Prostate gland (tissue), 2 donors: ENCODE results near the gene UGT2B7. TPM values are rescaled to one million over a fixed set of nuclear protein-coding genes. Genes with fewer than 3 reads are reported as not detected.

Experiments used
- DNase-seq: peaks from one replicate; pipeline ENCODE4 v3.0.0-alpha.2; 2019; ENCODE audit warnings: low spot score
- H3K27ac ChIP-seq, 2 donors: fragments of 200-600 bp; sonication (generic); 2 replicates each; pipeline ENCODE4 v1.5.1; 2017 to 2019
- H3K27me3 ChIP-seq: fragments of 200-600 bp; sonication (generic); replicated peaks from 2 replicates; pipeline ENCODE4 v1.5.1; 2019; ENCODE audit not compliant: insufficient read depth
- H3K36me3 ChIP-seq, 2 donors: fragments of 200-600 bp; sonication (generic); 1 replicate in 1 of 2; 2 replicates in 1 of 2; pipeline versions ENCODE4 v1.5.1 to v1.8.1; 2017 to 2019
- H3K4me1 ChIP-seq: fragments of 200-600 bp; sonication (generic); replicated peaks from 2 replicates; pipeline ENCODE4 v1.5.1; 2019
- H3K4me3 ChIP-seq, 2 donors: fragments of 200-600 bp; sonication (generic); 2 replicates each; pipeline ENCODE4 v1.5.1; 2017 to 2019
- H3K9me3 ChIP-seq: fragments of 200-600 bp; sonication (generic); 2 replicates; pipeline ENCODE4 v1.5.1; 2017
- POLR2A ChIP-seq: fragments of 450-650 bp; IDR thresholded peaks from one replicate; pipeline ENCODE4 v1.6.1; 2016; ENCODE audit warnings: antibody characterized with exemption, mild to moderate bottlenecking
- POLR2AphosphoS5 ChIP-seq: sonication (generic); formaldehyde crosslinking; IDR thresholded peaks from one replicate; pipeline ENCODE4 v1.6.1; 2017; ENCODE audit warnings: antibody characterized with exemption
- WGBS: methylation state at CpG from one replicate; pipeline ENCODE4 v1.1.5; 2018; 5-methylcytosine and 5-hydroxymethylcytosine counted together
- intact Hi-C: fragments of 100-400 bp; cut with DNase I; formaldehyde crosslinking; loops from one replicate; pipeline ENCODE4 v1.14.2; 2022
- total RNA-seq, 2 donors: library from RNA; depleted of rRNA; stranded (reverse); fragments of >200 nt; gene quantifications; one replicate each; pipeline ENCODE4 v1.1.0, GENCODE V29; 2016
- TF ChIP-seq, protein P1 (sequence below), 4 experiments: fragments of 200-600 bp in 2 of 4; fragments of 450-650 bp in 2 of 4; sonication (generic) in 2 of 4; IDR thresholded peaks; 1 replicate in 3 of 4; 2 replicates in 1 of 4; pipeline ENCODE4 v1.5.1; 2016 to 2019; ENCODE audit warnings: antibody characterized with exemption in 4 of 4, mild to moderate bottlenecking in 2 of 4, moderate library complexity in 2 of 4

Gene UGT2B7
- total RNA-seq, 2 donors from 2014 or later, result not detected

DNA sequence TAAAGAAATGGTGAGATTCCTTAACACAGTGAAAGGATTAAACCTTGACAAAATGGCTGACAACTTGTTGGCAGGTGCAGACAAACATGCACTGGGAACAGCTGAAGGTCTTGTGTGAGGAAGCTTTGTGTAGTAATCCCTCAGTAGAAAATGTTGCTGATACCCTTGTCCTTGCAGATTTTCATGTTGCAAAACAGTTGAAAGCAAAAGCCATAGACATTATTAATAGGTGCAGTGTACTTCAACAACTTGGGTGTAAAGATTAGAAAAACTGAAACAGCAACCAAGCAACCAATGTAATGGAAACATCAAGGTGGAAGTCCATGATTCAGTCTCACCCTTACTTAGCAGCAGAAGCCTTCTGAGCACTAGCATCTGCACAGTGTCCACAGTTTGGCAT lies 29.8 kb downstream of the UGT2B7 start:
- TF ChIP-seq POLR2A (no peak), POLR2AphosphoS5 (no peak)
- TF ChIP-seq, protein P1, sequence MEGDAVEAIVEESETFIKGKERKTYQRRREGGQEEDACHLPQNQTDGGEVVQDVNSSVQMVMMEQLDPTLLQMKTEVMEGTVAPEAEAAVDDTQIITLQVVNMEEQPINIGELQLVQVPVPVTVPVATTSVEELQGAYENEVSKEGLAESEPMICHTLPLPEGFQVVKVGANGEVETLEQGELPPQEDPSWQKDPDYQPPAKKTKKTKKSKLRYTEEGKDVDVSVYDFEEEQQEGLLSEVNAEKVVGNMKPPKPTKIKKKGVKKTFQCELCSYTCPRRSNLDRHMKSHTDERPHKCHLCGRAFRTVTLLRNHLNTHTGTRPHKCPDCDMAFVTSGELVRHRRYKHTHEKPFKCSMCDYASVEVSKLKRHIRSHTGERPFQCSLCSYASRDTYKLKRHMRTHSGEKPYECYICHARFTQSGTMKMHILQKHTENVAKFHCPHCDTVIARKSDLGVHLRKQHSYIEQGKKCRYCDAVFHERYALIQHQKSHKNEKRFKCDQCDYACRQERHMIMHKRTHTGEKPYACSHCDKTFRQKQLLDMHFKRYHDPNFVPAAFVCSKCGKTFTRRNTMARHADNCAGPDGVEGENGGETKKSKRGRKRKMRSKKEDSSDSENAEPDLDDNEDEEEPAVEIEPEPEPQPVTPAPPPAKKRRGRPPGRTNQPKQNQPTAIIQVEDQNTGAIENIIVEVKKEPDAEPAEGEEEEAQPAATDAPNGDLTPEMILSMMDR (IDR thresholded peaks at IDR 0.05), result no peak
- H3K27me3 ChIP-seq, result no peaks in the 10 kb centered on the region
- H3K4me1 ChIP-seq, result no peaks in the 10 kb centered on the region
- H3K36me3 ChIP-seq, result no peaks in the 10 kb centered on the region
- intact Hi-C loops, result no loop called here
- no peak overlapping the region for H3K4me3 ChIP-seq
- H3K9me3 ChIP-seq, result no peaks in the 10 kb centered on the region
- DNase-seq, result no peak
- no peak overlapping the region for H3K27ac ChIP-seq

DNA sequence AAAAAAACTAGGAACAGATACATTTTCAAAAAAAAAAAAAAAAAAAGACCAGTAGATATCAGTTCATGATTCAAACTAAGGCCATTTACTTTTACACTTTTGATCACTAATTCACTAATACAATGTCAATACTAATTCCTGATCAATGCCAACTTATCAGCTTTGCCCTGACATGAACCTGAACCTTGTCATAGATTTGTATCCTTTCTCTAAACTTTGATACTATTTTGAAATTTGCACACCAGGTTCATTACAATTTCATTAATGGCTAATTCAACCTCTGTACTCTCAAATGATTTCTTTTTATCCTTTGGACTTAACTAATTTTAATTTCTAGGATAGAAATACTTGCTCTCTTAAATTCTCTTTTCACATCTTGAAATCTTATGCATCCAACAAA lies 37.7 kb downstream of the UGT2B7 start:
- Histone ChIP-seq H3K4me1 (no peaks in the 10 kb centered on the region), H3K9me3 (no peaks in the 10 kb centered on the region), H3K27ac (no peak overlapping the region), H3K36me3 (no peaks in the 10 kb centered on the region), H3K27me3 (no peaks in the 10 kb centered on the region), H3K4me3 (no peak overlapping the region)
- TF ChIP-seq POLR2A (no peak), POLR2AphosphoS5 (no peak)
- TF ChIP-seq, protein P1 (IDR thresholded peaks at IDR 0.05), result no peak
- no peak for DNase-seq
- intact Hi-C loops, result no loop called here

DNA sequence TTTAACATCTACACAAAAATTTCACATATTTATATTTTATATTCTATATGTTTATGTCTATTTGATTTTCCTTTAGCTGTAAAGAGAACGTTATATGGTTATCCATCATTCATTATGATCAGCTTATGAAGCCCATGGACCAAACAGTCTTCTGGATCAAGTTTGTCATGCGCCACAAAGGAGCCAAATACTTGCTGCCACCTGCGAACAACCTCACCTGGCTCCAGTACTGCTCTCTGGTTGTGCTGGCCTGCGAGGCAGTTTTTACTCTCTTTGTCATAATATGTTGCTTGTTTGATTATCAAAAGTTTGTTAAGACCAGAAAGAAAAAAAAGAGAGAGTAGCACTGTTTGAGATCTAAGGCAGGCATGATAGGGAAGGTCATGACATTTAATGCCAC lies 38.2 kb downstream of the UGT2B7 start:
- Histone ChIP-seq H3K9me3 (no peaks in the 10 kb centered on the region), H3K36me3 (no peaks in the 10 kb centered on the region), H3K4me3 (no peak overlapping the region), H3K4me1 (no peaks in the 10 kb centered on the region), H3K27ac (no peak overlapping the region), H3K27me3 (no peaks in the 10 kb centered on the region)
- TF ChIP-seq POLR2AphosphoS5 (no peak), POLR2A (no peak)
- TF ChIP-seq, protein P1 (IDR thresholded peaks at IDR 0.05), result no peak
- no peak for DNase-seq
- 86% methylated on average over 4 of the region's 4 CpGs for WGBS
- intact Hi-C loops, result no loop called here

DNA sequence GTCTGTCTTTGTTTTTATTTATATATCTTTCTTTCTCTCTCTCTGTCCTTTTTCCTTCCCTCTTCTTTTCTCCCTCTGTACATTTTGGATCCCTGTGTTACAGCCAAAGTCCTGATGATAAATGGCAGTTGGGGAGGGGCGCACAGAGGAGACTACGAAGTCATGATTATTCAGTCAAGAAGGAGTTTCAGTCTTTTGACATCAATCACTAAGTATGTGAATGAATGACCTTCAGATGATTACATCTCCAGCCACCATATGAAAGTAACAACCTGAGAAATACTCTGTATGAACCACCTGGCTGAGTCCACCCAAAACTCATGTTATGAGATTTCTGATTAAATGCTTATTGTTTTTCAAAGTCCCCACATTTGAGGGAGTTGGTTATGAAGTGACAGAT lies 45.0 kb downstream of the UGT2B7 start:
- intact Hi-C loops, result no loop called here
- no peak overlapping the region for H3K27ac ChIP-seq
- H3K27me3 ChIP-seq, result no peaks in the 10 kb centered on the region
- H3K4me1 ChIP-seq, result no peaks in the 10 kb centered on the region
- 94% methylated on average over 2 of the region's 2 CpGs for WGBS
- TF ChIP-seq POLR2AphosphoS5 (no peak), POLR2A (no peak)
- TF ChIP-seq, protein P1 (IDR thresholded peaks at IDR 0.05), result no peak
- no peaks in the 10 kb centered on the region for H3K36me3 ChIP-seq
- H3K4me3 ChIP-seq, result no peak overlapping the region
- H3K9me3 ChIP-seq, result no peaks in the 10 kb centered on the region
- DNase-seq, result no peak

DNA sequence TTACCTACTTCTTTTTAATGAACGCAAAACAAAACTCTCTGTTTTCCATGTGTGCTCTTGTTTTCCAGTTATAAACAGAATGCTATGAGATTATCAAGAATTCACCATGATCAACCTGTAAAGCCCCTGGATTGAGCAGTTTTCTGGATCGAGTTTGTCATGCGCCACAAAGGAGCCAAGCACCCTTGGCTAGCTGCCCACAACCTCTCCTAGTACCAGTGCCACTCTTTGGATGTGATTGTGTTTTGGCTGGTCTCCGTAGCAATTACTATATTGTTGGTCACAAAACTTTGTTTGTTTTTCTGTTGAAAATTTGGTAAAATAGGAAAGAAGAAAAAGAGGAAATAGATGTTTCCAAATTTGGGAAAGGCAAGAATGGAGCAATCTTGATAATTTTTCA lies 51.1 kb downstream of the UGT2B7 start:
- no peaks in the 10 kb centered on the region for H3K9me3 ChIP-seq
- 92% methylated on average over 4 of the region's 4 CpGs for WGBS
- TF ChIP-seq POLR2A (no peak), POLR2AphosphoS5 (no peak)
- TF ChIP-seq, protein P1 (IDR thresholded peaks at IDR 0.05), result no peak
- no peak overlapping the region for H3K4me3 ChIP-seq
- intact Hi-C loops, result no loop called here
- DNase-seq, result no peak
- no peaks in the 10 kb centered on the region for H3K4me1 ChIP-seq
- H3K36me3 ChIP-seq, result no peaks in the 10 kb centered on the region
- no peak overlapping the region for H3K27ac ChIP-seq
- H3K27me3 ChIP-seq, result no peaks in the 10 kb centered on the region
